Measurements from ENCODE around the gene ZNF653.
A peak's percentile ranks its signal among the peaks of the same experiment; 100 is the strongest.

- TF ChIP-seq CTCF (IDR thresholded peaks at IDR 0.05): peak in 4 of 6 experiments; percentile 8 to 39 (median 20)
- no peak for TF ChIP-seq POLR2A (IDR thresholded peaks at IDR 0.05)
These were observed 51.9 kb downstream of the ZNF653 start for GRCh38 chr19:11453468-11454341.

Data from Peyer's patch (tissue), 4 donors.